H1 (cell line): Measurements from ENCODE around the gene NDUFAB1. TPM values are rescaled to one million over a fixed set of nuclear protein-coding genes. Genes with fewer than 3 reads are reported as not detected.

Experiments used
- ASH2L ChIP-seq: fragments of 200-600, 300-600 bp; sonication (generic); IDR thresholded peaks from one replicate; pipeline ENCODE4 v1.7.1; 2017; ENCODE audit warnings: low read length
- BACH1 ChIP-seq: IDR thresholded peaks from 2 replicates; pipeline ENCODE4 v1.6.1; 2012; ENCODE audit warnings: low read length, improper control_type of control experiment
- CBX8 ChIP-seq: fragments of 300-800, 300-1000 bp; sonication (generic); IDR thresholded peaks from 2 replicates; pipeline ENCODE4 v1.7.1; 2016; ENCODE audit warnings: low read depth, low read length, borderline replicate concordance
- CTBP2 ChIP-seq: IDR thresholded peaks from 2 replicates; pipeline ENCODE4 v1.7.0; 2011; ENCODE audit warnings: borderline replicate concordance, mild to moderate bottlenecking, moderate library complexity, mixed read lengths, low read length; ENCODE audit not compliant: insufficient read depth, insufficient read length
- EZH2 ChIP-seq: fragments of 200-600 bp; sonication (generic); IDR thresholded peaks from 2 replicates; pipeline ENCODE4 v1.7.1; 2012; ENCODE audit warnings: low read depth, mild to moderate bottlenecking, moderate library complexity, low read length, inconsistent platforms; ENCODE audit not compliant: severe bottlenecking
- HDAC2 ChIP-seq, 2 experiments: fragments of 300-600 bp in 1 of 2; sonication (generic) in 1 of 2; IDR thresholded peaks; 2 replicates each; pipeline ENCODE4 v1.6.1; 2011 to 2012; ENCODE audit warnings: low read depth in 2 of 2, low read length in 2 of 2, mild to moderate bottlenecking in 2 of 2, moderate library complexity in 2 of 2, borderline replicate concordance in 1 of 2, inconsistent platforms in 1 of 2
- JUN ChIP-seq: IDR thresholded peaks from 2 replicates; pipeline ENCODE4 v1.6.1; 2011; ENCODE audit warnings: low read depth, mild to moderate bottlenecking, improper control_type of control experiment, low read length
- JUND ChIP-seq: IDR thresholded peaks from 2 replicates; pipeline ENCODE4 v1.6.1; 2011; ENCODE audit warnings: mild to moderate bottlenecking, improper control_type of control experiment, low read length
- KDM5A ChIP-seq: fragments of 200-600 bp; IDR thresholded peaks from 2 replicates; pipeline ENCODE4 v1.7.1; 2012; ENCODE audit warnings: mild to moderate bottlenecking, low read length, inconsistent platforms, mixed read lengths
- MAX ChIP-seq: IDR thresholded peaks from 2 replicates; pipeline ENCODE4 v1.6.1; 2012; ENCODE audit warnings: inconsistent platforms
- PHF8 ChIP-seq: fragments of 200-600 bp; sonication (generic); conservative IDR thresholded peaks from 2 replicates; pipeline ENCODE4 v1.7.1; 2012; ENCODE audit warnings: low read depth, mild to moderate bottlenecking, inconsistent platforms, low read length, moderate library complexity
- POLR2A ChIP-seq, 2 experiments: IDR thresholded peaks; 1 replicate in 1 of 2; 2 replicates in 1 of 2; pipeline ENCODE4 v1.6.1; 2011; ENCODE audit warnings: low read depth in 2 of 2, low read length in 2 of 2, mild to moderate bottlenecking in 2 of 2; ENCODE audit errors: control extremely low read depth in 1 of 2
- POLR2AphosphoS5 ChIP-seq: IDR thresholded peaks from 2 replicates; pipeline ENCODE4 v1.6.1; 2011; ENCODE audit warnings: low read depth, low read length
- RNF2 ChIP-seq: fragments of 200-900, 300-1000 bp; sonication (generic); IDR thresholded peaks from 2 replicates; pipeline ENCODE4 v1.7.1; 2016; ENCODE audit warnings: borderline replicate concordance, low read depth, mild to moderate bottlenecking, antibody characterized with exemption, low read length; ENCODE audit not compliant: poor library complexity, severe bottlenecking; ENCODE audit errors: missing control alignments
- SIN3A ChIP-seq, 2 experiments: IDR thresholded peaks in 1 of 2; conservative IDR thresholded peaks in 1 of 2; 2 replicates each; pipeline ENCODE4 v1.6.1; 2011 to 2012; ENCODE audit warnings: low read length in 2 of 2, improper control_type of control experiment in 1 of 2, low read depth in 1 of 2, mild to moderate bottlenecking in 1 of 2
- TAF1 ChIP-seq: IDR thresholded peaks from 2 replicates; pipeline ENCODE4 v1.6.1; 2011; ENCODE audit warnings: mild to moderate bottlenecking, low read depth, low read length
- TAF7 ChIP-seq: optimal IDR thresholded peaks from 2 replicates; pipeline ENCODE3; 2011; ENCODE audit warnings: low read depth, mild to moderate bottlenecking, inconsistent platforms, low read length, moderate library complexity, borderline replicate concordance
- TBP ChIP-seq: IDR thresholded peaks from 2 replicates; pipeline ENCODE4 v1.6.1; 2011; ENCODE audit warnings: low read depth, low read length, improper control_type of control experiment
- YY1 ChIP-seq: IDR thresholded peaks from 2 replicates; pipeline ENCODE4 v1.6.1; 2011; ENCODE audit warnings: low read depth, mild to moderate bottlenecking, low read length
- polyA plus RNA-seq, 7 experiments: library from polyadenylated mRNA; depleted of rRNA in 3 of 7; stranded (reverse) in 5 of 7; unstranded in 2 of 7; fragments of >200 nt in 5 of 7; fragments of 200-250 nt in 2 of 7; gene quantifications; 1 replicate in 5 of 7; 2 replicates in 1 of 7; 4 replicates in 1 of 7; pipeline versions ENCODE4 v1.2.1 to v1.2.3, GENCODE V29; 2011 to 2013; ENCODE audit warnings: missing spikeins in 2 of 7, mixed read lengths in 2 of 7
- total RNA-seq: library from RNA; stranded (reverse); fragmentation: NEBNext Ultra II Directional; extraction: Animal tissue kit (Norgen Biotek cat#: 25700); gene quantifications from 2 replicates; pipeline ENCODE4 v1.2.1, GENCODE V29; 2021
- TF ChIP-seq, protein P1 (sequence below), 3 experiments: IDR thresholded peaks; 1 replicate in 2 of 3; 2 replicates in 1 of 3; pipeline versions ENCODE4 v1.5.1 to v1.6.1; 2011; ENCODE audit warnings: low read length in 3 of 3, mild to moderate bottlenecking in 3 of 3, inconsistent platforms in 2 of 3, low read depth in 1 of 3, moderate library complexity in 1 of 3; ENCODE audit not compliant: insufficient read depth in 1 of 3; ENCODE audit errors: control extremely low read depth in 1 of 3

Gene NDUFAB1
- total and polyA plus RNA-seq, 2 of the 8 experiments (the other 6 are each of a cell fraction or from before 2014, with no cell fraction given), result 135 to 294 TPM

DNA sequence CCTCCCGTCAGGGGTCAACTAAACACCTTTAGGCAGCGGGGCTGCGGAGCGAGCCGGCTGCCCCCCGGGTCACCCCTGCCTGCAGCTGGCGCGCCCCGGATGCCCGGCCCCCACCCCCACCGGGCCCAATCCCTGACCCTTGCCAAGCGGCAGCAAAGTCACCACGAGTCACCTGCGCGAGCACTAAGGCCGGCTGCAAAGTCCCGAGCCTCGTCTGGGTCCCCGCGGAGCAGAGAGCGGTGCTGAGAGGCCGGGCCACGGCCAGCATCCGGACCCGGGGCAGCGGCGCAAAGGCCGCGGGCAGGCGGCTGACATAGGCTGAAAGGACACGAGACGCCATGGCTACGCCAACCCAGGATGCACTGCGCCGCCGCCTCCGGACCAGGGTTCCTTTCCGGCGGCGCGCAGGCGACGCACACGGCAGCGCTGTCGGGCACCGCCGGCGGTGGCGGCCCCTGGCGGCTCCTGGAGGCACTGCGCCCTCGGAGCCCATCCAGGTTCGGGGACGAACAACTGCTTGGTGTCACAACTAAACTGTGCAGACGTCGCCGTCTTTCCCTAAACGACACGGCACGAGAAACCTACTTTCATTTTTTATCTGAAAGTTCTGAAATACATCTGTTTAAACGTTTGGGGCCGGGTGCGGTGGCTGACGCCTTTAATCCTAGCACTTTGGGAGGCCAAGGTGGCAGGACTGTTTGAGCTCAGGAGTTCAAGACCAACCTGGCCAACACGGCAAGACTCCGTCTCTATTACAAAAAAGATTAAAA is at the start of gene NDUFAB1 (continued):
- peak in 1 of 2 experiments; percentile 57; a peak in 1 of 4 replicates for TF ChIP-seq HDAC2 (IDR thresholded peaks at IDR 0.05; ENCODE audit: borderline replicate concordance in 1 of 2, low read depth in 2 of 2, low read length in 2 of 2)
- no peak for TF ChIP-seq BACH1
- TF ChIP-seq, protein P1, sequence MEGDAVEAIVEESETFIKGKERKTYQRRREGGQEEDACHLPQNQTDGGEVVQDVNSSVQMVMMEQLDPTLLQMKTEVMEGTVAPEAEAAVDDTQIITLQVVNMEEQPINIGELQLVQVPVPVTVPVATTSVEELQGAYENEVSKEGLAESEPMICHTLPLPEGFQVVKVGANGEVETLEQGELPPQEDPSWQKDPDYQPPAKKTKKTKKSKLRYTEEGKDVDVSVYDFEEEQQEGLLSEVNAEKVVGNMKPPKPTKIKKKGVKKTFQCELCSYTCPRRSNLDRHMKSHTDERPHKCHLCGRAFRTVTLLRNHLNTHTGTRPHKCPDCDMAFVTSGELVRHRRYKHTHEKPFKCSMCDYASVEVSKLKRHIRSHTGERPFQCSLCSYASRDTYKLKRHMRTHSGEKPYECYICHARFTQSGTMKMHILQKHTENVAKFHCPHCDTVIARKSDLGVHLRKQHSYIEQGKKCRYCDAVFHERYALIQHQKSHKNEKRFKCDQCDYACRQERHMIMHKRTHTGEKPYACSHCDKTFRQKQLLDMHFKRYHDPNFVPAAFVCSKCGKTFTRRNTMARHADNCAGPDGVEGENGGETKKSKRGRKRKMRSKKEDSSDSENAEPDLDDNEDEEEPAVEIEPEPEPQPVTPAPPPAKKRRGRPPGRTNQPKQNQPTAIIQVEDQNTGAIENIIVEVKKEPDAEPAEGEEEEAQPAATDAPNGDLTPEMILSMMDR (IDR thresholded peaks at IDR 0.05; ENCODE audit: control extremely low read depth in 1 of 3, insufficient read depth in 1 of 3, low read depth in 1 of 3, low read length in 3 of 3), result peak; percentile 87 to 98 (median 92)
- TF ChIP-seq JUND, result peak; percentile 12; the same call in 1 of the 2 replicates
- TF ChIP-seq JUN, result no peak
- TF ChIP-seq YY1, result peak; percentile 92
- TF ChIP-seq TBP, result peak; percentile 78
- peak; percentile 36; the same call in 1 of the 2 replicates for TF ChIP-seq MAX
- peak; percentile 63 for TF ChIP-seq POLR2AphosphoS5
- peak; percentile 90 for TF ChIP-seq TAF1
- peak; percentile 79 for TF ChIP-seq PHF8
- TF ChIP-seq CBX8, result no peak
- peak; percentile 82 for TF ChIP-seq KDM5A
- peak; percentile 60 for TF ChIP-seq ASH2L
- TF ChIP-seq POLR2A (IDR thresholded peaks at IDR 0.05; ENCODE audit: control extremely low read depth in 1 of 2, low read depth in 2 of 2, low read length in 2 of 2), result peak in 1 of 2 experiments; percentile 72; a peak in 1 of 3 replicates
- peak; percentile 67 for TF ChIP-seq TAF7
- no peak for TF ChIP-seq CTBP2
- TF ChIP-seq SIN3A (conservative IDR thresholded peaks at IDR 0.05 in 1 of 2, IDR thresholded peaks at IDR 0.05 in 1 of 2; ENCODE audit: low read depth in 1 of 2, low read length in 2 of 2), result peak in 1 of 2 experiments; percentile 74; a peak in 1 of 4 replicates
- no peak for TF ChIP-seq RNF2
- TF ChIP-seq EZH2, result no peak
